HepG2 (cell line): Measurements from ENCODE around the gene LRRC4C.

ENCODE experiments used
- ATF2 ChIP-seq: sonication (generic); formaldehyde crosslinking; IDR thresholded peaks from 2 replicates; pipeline ENCODE4 v1.4.0; 2020; ENCODE audit warnings: missing genetic modification reagents
- CEBPB ChIP-seq: IDR thresholded peaks from 2 replicates; pipeline ENCODE4 v1.6.1; 2011; ENCODE audit warnings: low read depth, low read length, improper control_type of control experiment, borderline replicate concordance
- EP300 ChIP-seq, 3 experiments: sonication (generic) in 1 of 3; formaldehyde crosslinking in 1 of 3; IDR thresholded peaks; 2 replicates each; pipeline versions ENCODE4 v1.5.1 to v1.6.1; 2011 to 2020; ENCODE audit warnings: low read depth in 2 of 3, low read length in 2 of 3, borderline replicate concordance in 1 of 3, improper control_type of control experiment in 1 of 3, mild to moderate bottlenecking in 1 of 3, missing genetic modification reagents in 1 of 3, moderate library complexity in 1 of 3
- FOXA3 ChIP-seq: IDR thresholded peaks from 2 replicates; pipeline ENCODE4 v1.6.1; 2016; ENCODE audit warnings: missing genetic modification reagents, missing compliant biosample characterization
- IRF1 ChIP-seq: sonication (generic); formaldehyde crosslinking; IDR thresholded peaks from 2 replicates; pipeline ENCODE4 v1.4.0; 2020; ENCODE audit warnings: low read depth, mild to moderate bottlenecking, missing genetic modification reagents
- KLF6 ChIP-seq: IDR thresholded peaks from 2 replicates; pipeline ENCODE4 v1.8.0; 2016; ENCODE audit warnings: missing biosample characterization, missing genetic modification reagents
- MAX ChIP-seq: IDR thresholded peaks from 2 replicates; pipeline ENCODE4 v1.6.1; 2012; ENCODE audit warnings: inconsistent platforms
- MLLT10 ChIP-seq: sonication (generic); formaldehyde crosslinking; IDR thresholded peaks from 2 replicates; pipeline ENCODE4 v1.4.0; 2020; ENCODE audit warnings: missing genetic modification reagents
- POLR2AphosphoS5 ChIP-seq: IDR thresholded peaks from 2 replicates; pipeline ENCODE4 v1.6.1; 2012; ENCODE audit warnings: low read depth, low read length
- TBP ChIP-seq: sonication (generic); formaldehyde crosslinking; IDR thresholded peaks from 2 replicates; pipeline ENCODE4 v1.5.0; 2020; ENCODE audit warnings: missing genetic modification reagents
- ZNF274 ChIP-seq: sonication (generic); formaldehyde crosslinking; IDR thresholded peaks from 2 replicates; pipeline ENCODE4 v1.5.1; 2020; ENCODE audit warnings: mild to moderate bottlenecking, missing genetic modification reagents
- ZNF780A ChIP-seq: sonication (generic); formaldehyde crosslinking; IDR thresholded peaks from 2 replicates; pipeline ENCODE4 v1.8.0; 2022; ENCODE audit warnings: mild to moderate bottlenecking, missing genetic modification reagents, moderate library complexity
- TF ChIP-seq, protein P1 (sequence below): sonication (generic); formaldehyde crosslinking; IDR thresholded peaks from 2 replicates; pipeline ENCODE4 v1.4.0; 2020; ENCODE audit warnings: missing genetic modification reagents, borderline replicate concordance
- TF ChIP-seq, protein P2 (sequence below): sonication (generic); formaldehyde crosslinking; conservative IDR thresholded peaks from 2 replicates; pipeline ENCODE4 v1.8.1; 2023; ENCODE audit warnings: missing genetic modification reagents

DNA sequence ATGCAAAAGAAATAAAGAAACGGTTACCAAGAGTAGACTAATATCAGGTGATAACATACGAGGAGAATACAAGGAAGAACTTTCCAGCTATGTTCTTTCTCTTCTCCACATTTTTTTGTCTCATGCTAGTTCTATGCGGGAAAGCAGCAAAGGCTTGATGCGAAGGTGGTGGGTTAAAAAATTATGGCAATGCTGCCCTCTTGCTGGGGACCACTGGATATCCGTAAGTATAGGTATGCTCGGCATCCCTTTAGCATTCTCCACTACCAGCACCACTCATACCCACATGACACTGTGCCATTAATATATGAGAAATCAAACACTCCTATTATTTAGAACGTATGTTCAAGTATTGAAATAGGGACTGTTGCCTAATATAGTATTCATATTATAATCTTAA is 776.4 kb downstream of the LRRC4C start:
- TF ChIP-seq, protein P1, sequence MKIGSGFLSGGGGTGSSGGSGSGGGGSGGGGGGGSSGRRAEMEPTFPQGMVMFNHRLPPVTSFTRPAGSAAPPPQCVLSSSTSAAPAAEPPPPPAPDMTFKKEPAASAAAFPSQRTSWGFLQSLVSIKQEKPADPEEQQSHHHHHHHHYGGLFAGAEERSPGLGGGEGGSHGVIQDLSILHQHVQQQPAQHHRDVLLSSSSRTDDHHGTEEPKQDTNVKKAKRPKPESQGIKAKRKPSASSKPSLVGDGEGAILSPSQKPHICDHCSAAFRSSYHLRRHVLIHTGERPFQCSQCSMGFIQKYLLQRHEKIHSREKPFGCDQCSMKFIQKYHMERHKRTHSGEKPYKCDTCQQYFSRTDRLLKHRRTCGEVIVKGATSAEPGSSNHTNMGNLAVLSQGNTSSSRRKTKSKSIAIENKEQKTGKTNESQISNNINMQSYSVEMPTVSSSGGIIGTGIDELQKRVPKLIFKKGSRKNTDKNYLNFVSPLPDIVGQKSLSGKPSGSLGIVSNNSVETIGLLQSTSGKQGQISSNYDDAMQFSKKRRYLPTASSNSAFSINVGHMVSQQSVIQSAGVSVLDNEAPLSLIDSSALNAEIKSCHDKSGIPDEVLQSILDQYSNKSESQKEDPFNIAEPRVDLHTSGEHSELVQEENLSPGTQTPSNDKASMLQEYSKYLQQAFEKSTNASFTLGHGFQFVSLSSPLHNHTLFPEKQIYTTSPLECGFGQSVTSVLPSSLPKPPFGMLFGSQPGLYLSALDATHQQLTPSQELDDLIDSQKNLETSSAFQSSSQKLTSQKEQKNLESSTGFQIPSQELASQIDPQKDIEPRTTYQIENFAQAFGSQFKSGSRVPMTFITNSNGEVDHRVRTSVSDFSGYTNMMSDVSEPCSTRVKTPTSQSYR (CRISPR knock-in tag): no peak
- no peak for TF ChIP-seq POLR2AphosphoS5
- TF ChIP-seq ATF2 (CRISPR knock-in tag): no peak
- TF ChIP-seq FOXA3: no peak
- no peak for TF ChIP-seq ZNF274 (CRISPR knock-in tag)
- TF ChIP-seq, protein P2, sequence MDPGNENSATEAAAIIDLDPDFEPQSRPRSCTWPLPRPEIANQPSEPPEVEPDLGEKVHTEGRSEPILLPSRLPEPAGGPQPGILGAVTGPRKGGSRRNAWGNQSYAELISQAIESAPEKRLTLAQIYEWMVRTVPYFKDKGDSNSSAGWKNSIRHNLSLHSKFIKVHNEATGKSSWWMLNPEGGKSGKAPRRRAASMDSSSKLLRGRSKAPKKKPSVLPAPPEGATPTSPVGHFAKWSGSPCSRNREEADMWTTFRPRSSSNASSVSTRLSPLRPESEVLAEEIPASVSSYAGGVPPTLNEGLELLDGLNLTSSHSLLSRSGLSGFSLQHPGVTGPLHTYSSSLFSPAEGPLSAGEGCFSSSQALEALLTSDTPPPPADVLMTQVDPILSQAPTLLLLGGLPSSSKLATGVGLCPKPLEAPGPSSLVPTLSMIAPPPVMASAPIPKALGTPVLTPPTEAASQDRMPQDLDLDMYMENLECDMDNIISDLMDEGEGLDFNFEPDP: no peak
- no peak for TF ChIP-seq MAX
- no peak for TF ChIP-seq ZNF780A (CRISPR knock-in tag)
- no peak for TF ChIP-seq MLLT10 (CRISPR knock-in tag)
- TF ChIP-seq IRF1 (CRISPR knock-in tag): no peak
- TF ChIP-seq TBP (CRISPR knock-in tag): no peak
- no peak for TF ChIP-seq KLF6
- TF ChIP-seq CEBPB: no peak
- no peak for TF ChIP-seq EP300 (IDR thresholded peaks at IDR 0.05; ENCODE audit: low read depth in 2 of 2, low read length in 2 of 2)
- TF ChIP-seq EP300 (CRISPR knock-in tag; IDR thresholded peaks at IDR 0.05; ENCODE audit: borderline replicate concordance): no peak
